Measurements from ENCODE around the gene CHRDL1.

Gene CHRDL1

DNA sequence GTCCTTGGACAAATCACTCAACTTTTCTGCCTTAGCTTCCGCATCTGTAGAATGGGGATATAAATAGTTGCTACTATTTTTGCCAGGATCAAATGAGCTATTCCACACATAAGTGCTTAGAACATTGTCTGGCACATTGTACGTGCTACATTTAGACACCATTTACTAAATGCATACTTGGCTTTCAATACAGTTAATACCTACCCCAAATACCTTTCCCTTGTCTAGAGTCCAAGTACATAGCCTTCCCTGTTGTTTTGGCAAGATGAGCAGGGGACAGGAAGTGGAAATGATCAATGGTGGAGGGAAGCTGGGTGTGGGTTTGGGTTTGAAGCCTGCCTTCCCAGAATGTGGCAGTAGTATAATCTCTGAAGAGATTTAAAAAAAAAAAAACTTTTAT is 82.0 kb downstream of the CHRDL1 start:
- no peaks in the 10 kb centered on the region for H3K36me3 ChIP-seq
- no peak overlapping the region for H3K4me3 ChIP-seq
- H3K27me3 ChIP-seq, result peaks cover 84% of the 10 kb centered on the region
- H3K4me2 ChIP-seq, result no peak overlapping the region
- H4K20me1 ChIP-seq, result no peaks in the 10 kb centered on the region; the same call in 1 of the 2 replicates
- TF ChIP-seq Cebpa-rat (IDR thresholded peaks at IDR 0.05), result no peak
- H3K27ac ChIP-seq, result no peak overlapping the region
- no peaks in the 10 kb centered on the region; the same call in 1 of the 2 replicates for H3K9me3 ChIP-seq
- no peak overlapping the region for H3K9ac ChIP-seq
- H3K4me1 ChIP-seq, result no peaks in the 10 kb centered on the region

DNA sequence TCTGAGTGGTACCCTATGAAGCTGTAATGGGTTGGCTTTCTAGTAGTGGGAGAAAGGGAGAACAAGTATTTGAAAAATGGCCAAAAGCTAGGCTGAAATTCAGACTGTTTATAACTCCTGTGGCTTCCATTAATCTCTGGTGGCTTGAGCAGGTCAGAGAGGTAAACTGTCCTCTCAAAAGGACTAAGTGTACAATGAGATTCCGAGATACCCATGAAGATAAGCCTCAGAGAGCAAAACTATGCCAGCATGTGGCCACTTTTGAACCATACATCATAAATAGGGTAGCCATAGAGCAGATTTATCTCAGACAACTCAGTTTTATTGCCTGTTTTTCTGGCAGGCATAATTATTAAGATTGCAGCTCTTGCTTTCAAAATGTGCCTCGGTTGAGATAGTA is 89.2 kb downstream of the CHRDL1 start:
- H3K4me2 ChIP-seq, result no peak overlapping the region
- H3K9ac ChIP-seq, result no peak overlapping the region
- peaks cover 64% of the 10 kb centered on the region for H3K27me3 ChIP-seq
- no peaks in the 10 kb centered on the region for H3K36me3 ChIP-seq
- H3K4me3 ChIP-seq, result no peak overlapping the region
- H3K9me3 ChIP-seq, result peaks cover 11% of the 10 kb centered on the region
- no peaks in the 10 kb centered on the region for H3K4me1 ChIP-seq
- TF ChIP-seq Cebpa-rat (IDR thresholded peaks at IDR 0.05), result no peak
- H3K27ac ChIP-seq, result no peak overlapping the region
- no peaks in the 10 kb centered on the region for H4K20me1 ChIP-seq

DNA sequence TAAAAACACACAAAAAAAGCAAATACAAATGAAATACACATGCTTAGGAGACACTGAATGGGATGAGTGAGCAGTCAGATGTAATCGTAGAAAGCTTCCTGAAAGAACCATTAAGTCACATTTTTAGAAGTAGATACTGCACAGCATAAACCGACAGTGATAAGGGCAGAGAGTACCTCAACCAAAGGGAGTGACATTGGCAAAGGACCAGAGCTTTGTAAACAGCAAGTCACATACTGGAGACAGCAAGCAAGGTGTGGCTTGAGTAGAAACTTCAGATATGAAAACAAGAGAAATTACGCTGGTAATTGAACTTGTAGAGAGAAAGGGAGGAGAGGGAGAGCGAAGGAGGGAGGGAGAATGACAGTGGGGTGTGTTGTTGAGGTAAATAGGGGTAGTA is 92.0 kb downstream of the CHRDL1 start:
- no peak overlapping the region for H3K4me2 ChIP-seq
- H3K9ac ChIP-seq, result no peak overlapping the region
- no peak overlapping the region for H3K27ac ChIP-seq
- H3K27me3 ChIP-seq, result peaks cover 69% of the 10 kb centered on the region
- H3K4me1 ChIP-seq, result peaks cover 5% of the 10 kb centered on the region; the same call in 1 of the 2 replicates
- no peak overlapping the region for H3K4me3 ChIP-seq
- H4K20me1 ChIP-seq, result no peaks in the 10 kb centered on the region
- no peak for TF ChIP-seq Cebpa-rat (IDR thresholded peaks at IDR 0.05)
- no peaks in the 10 kb centered on the region for H3K36me3 ChIP-seq
- peaks cover 11% of the 10 kb centered on the region for H3K9me3 ChIP-seq

DNA sequence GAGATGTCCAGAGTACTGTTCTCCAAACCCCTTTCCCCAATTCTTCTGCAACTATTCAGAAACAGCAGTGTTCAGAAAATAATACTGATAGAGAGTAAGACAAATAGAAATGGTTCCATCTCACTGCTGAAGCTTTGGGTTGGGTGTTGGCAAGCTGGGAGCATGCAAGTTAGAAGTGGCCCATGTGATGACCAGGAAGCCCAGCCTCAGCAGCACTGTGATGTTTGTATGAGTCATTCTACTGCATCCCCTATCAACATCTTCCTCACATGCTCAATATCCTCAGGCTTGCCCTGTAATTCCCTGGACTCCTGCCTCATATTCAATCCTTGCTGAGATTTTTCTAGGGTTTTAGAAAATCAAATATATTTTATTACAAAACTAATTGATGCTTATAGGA is 96.5 kb downstream of the CHRDL1 start:
- Histone ChIP-seq H3K4me3 (no peak overlapping the region), H3K9ac (no peak overlapping the region), H3K27ac (no peak overlapping the region), H3K4me1 (peaks cover 15% of the 10 kb centered on the region; the same call in 1 of the 2 replicates), H3K9me3 (no peaks in the 10 kb centered on the region), H3K27me3 (peaks cover 90% of the 10 kb centered on the region), H4K20me1 (no peaks in the 10 kb centered on the region; the same call in 1 of the 2 replicates), H3K4me2 (no peak overlapping the region), H3K36me3 (no peaks in the 10 kb centered on the region)
- no peak for TF ChIP-seq Cebpa-rat (IDR thresholded peaks at IDR 0.05)

DNA sequence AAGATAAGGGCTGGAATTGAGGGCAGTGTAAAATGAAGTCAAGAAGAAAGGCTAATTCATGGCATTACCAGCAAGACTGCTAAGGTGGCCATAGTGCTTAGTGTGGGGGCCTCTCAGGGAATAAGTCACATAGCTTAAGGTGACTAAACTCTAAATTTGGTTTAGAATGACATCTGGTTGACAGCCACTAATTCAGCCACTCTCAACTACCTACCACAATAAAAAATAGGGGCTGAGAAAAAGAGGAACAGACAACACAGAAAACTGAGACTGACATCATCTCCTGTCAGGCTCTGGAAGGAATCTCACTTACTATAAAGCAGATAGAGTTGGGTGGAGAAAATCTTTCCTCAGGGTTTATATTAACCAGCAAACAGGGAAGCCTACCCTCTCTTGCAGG is 96.9 kb downstream of the CHRDL1 start:
- Histone ChIP-seq H4K20me1 (no peaks in the 10 kb centered on the region; the same call in 1 of the 2 replicates), H3K27me3 (peaks cover 92% of the 10 kb centered on the region), H3K9me3 (no peaks in the 10 kb centered on the region), H3K36me3 (no peaks in the 10 kb centered on the region), H3K4me3 (no peak overlapping the region), H3K27ac (no peak overlapping the region), H3K9ac (no peak overlapping the region), H3K4me2 (no peak overlapping the region), H3K4me1 (peaks cover 20% of the 10 kb centered on the region)
- no peak for TF ChIP-seq Cebpa-rat (IDR thresholded peaks at IDR 0.05)

DNA sequence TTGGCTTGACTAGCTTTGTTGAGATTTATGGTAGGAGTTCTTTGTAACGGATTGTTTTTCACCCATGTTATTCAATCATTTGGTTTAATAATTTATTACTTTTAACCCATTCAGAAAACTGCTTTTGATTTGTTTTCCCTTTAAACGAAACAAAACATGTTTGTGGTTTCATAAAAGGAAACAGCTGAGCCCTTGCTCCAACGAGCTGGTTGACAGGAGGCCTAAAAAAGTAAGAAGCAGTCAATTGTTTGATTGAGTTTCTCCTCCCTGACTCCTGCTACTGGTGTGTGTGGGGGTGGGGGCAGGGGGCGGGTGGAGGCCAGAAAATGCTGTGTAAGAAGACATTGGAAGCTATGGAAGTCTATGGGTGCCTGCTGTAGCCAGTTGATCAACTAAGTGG is 102.8 kb downstream of the CHRDL1 start:
- no peak for TF ChIP-seq Cebpa-rat (IDR thresholded peaks at IDR 0.05)
- Histone ChIP-seq H3K4me3 (no peak overlapping the region), H3K36me3 (no peaks in the 10 kb centered on the region), H3K9me3 (no peaks in the 10 kb centered on the region), H3K27me3 (peaks cover 59% of the 10 kb centered on the region), H3K27ac (no peak overlapping the region), H3K9ac (no peak overlapping the region), H4K20me1 (no peaks in the 10 kb centered on the region; the same call in 1 of the 2 replicates), H3K4me1 (peaks cover 23% of the 10 kb centered on the region), H3K4me2 (peak overlapping the region; percentile 45)

DNA sequence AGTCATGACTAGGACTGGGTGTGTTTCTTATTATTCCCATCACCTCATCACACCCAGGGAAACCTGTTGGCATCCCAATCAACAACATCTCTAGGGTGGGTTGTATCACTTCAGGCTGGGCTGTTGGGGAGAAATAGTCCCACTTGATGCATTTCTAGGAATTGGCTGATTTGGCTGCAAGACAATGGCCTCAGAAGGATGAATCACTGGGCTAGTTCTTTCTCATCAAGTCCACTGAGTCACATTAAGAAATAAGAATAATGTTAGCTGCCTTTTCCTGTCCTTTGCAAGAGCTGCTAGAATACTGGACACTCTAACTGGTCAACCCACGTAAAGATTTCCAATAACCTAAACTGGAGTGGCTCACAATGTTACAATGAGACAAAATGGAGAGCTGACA is 104.2 kb downstream of the CHRDL1 start:
- Histone ChIP-seq H3K36me3 (no peaks in the 10 kb centered on the region), H4K20me1 (no peaks in the 10 kb centered on the region; the same call in 1 of the 2 replicates), H3K27ac (no peak overlapping the region), H3K9me3 (no peaks in the 10 kb centered on the region), H3K4me2 (no peak overlapping the region), H3K27me3 (peaks cover 45% of the 10 kb centered on the region), H3K4me3 (no peak overlapping the region), H3K9ac (no peak overlapping the region), H3K4me1 (peaks cover 21% of the 10 kb centered on the region)
- no peak for TF ChIP-seq Cebpa-rat (IDR thresholded peaks at IDR 0.05)

DNA sequence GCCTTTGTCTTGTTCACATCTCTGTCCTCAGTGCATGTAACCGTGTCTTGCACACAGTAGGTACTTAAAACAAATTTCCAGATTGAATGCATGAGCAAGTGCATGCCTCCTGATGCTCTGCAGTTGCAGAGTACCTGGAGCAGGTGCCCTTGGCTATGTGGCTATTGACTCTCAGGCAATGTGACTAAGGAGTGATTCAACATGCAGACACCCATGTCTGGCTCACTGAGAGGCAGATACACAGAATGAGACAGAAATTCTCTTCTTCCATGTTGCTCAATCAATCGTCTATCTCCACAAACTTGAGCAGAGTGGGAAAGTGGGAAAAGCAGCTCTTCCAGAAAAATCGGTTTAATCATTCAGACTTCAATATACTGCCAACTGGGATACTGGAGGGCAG is 111.0 kb downstream of the CHRDL1 start:
- Histone ChIP-seq H4K20me1 (no peaks in the 10 kb centered on the region; the same call in 1 of the 2 replicates), H3K4me2 (no peak overlapping the region), H3K36me3 (no peaks in the 10 kb centered on the region), H3K4me3 (no peak overlapping the region), H3K9ac (no peak overlapping the region), H3K27me3 (peaks cover 58% of the 10 kb centered on the region), H3K9me3 (no peaks in the 10 kb centered on the region), H3K4me1 (no peaks in the 10 kb centered on the region), H3K27ac (no peak overlapping the region)
- TF ChIP-seq Cebpa-rat (IDR thresholded peaks at IDR 0.05), result no peak

DNA sequence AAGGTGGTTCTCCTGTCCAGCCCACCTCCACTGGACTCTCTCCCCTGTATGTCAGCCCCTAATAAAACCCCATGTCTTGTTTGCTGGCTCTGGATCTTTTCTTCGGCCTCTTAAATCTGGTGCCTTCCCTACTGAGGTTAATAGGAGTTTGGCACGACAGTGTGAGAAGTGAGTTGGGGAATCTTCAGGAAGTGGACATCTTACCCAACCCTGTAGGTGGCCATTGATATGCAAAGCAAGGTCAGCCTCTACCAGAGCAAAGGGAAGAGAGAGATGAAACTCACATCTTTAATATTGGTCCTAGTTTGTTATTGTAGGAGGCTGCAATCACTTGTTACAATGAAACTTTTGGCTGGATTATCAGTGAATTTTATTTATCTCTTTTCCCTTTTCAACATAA is 111.7 kb downstream of the CHRDL1 start:
- H3K36me3 ChIP-seq, result no peaks in the 10 kb centered on the region
- peaks cover 66% of the 10 kb centered on the region for H3K27me3 ChIP-seq
- H3K4me3 ChIP-seq, result no peak overlapping the region
- no peak for TF ChIP-seq Cebpa-rat (IDR thresholded peaks at IDR 0.05)
- no peaks in the 10 kb centered on the region for H3K4me1 ChIP-seq
- H4K20me1 ChIP-seq, result no peaks in the 10 kb centered on the region; the same call in 1 of the 2 replicates
- H3K4me2 ChIP-seq, result no peak overlapping the region
- H3K9ac ChIP-seq, result no peak overlapping the region
- no peaks in the 10 kb centered on the region for H3K9me3 ChIP-seq
- no peak overlapping the region for H3K27ac ChIP-seq

DNA sequence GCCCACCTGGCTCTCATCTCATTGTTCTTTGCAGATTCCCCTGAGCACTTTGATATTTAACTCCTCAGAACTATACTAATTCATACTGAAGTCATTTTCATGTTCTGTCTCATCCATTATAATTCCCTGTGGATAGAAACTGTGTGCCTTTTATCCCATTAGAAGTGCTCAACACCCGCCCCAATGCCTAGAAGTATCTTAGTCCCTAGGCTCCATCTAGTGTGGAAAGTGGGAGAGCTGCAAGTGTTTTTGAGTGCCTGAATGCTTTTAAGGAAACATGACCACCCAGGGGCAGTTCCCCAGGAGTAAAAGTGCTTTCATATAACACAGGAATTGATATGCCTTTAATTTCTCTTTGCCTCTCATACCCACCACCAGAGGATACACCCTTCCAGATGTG is 117.0 kb downstream of the CHRDL1 start:
- no peaks in the 10 kb centered on the region for H3K4me1 ChIP-seq
- H3K27ac ChIP-seq, result no peak overlapping the region
- no peaks in the 10 kb centered on the region for H3K36me3 ChIP-seq
- no peaks in the 10 kb centered on the region; the same call in 1 of the 2 replicates for H4K20me1 ChIP-seq
- H3K9ac ChIP-seq, result no peak overlapping the region
- H3K27me3 ChIP-seq, result peaks cover 98% of the 10 kb centered on the region
- no peak overlapping the region for H3K4me3 ChIP-seq
- H3K9me3 ChIP-seq, result no peaks in the 10 kb centered on the region
- no peak for TF ChIP-seq Cebpa-rat (IDR thresholded peaks at IDR 0.05)
- H3K4me2 ChIP-seq, result no peak overlapping the region

DNA sequence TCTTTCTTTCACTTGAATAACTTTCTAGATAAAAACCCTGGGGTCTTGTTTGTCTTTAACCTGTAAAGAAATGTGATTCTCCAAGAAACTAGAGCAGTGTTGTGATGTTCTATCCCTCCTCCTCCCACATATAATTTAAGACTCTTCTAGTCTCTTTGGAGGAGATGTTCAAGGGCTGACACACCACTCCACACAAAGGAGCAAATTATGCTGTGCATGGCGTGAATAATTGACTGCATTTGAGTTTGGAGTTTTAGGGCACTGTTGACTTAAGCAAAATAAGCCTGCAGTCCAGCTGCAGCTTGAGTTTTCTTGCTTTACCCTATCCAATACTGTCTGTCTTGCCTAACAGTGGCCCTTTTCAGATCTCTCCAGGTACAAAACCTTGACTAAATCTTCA is 119.7 kb downstream of the CHRDL1 start:
- Histone ChIP-seq H3K9ac (no peak overlapping the region), H3K36me3 (no peaks in the 10 kb centered on the region), H3K4me1 (no peaks in the 10 kb centered on the region), H3K4me2 (no peak overlapping the region), H3K27ac (no peak overlapping the region), H3K4me3 (no peak overlapping the region), H3K9me3 (no peaks in the 10 kb centered on the region), H4K20me1 (no peaks in the 10 kb centered on the region; the same call in 1 of the 2 replicates), H3K27me3 (peaks cover 90% of the 10 kb centered on the region)
- no peak for TF ChIP-seq Cebpa-rat (IDR thresholded peaks at IDR 0.05)

Measured in BLaER1 (cell line).